Keratinocyte (primary cell): ENCODE results near the gene IL1A. TPM values are rescaled to one million over a fixed set of nuclear protein-coding genes. Genes with fewer than 3 reads are reported as not detected.

ENCODE experiments used
- DNase-seq: peaks from one replicate; pipeline ENCODE4 v3.0.0-alpha.2; 2011; ENCODE audit warnings: low read depth, missing footprints, low spot score
- FAIRE-seq: peaks from 2 replicates; lab custom pipeline; 2011; peaks lifted over from hg19 to GRCh38; lab: Jason Lieb, UNC
- H2AFZ ChIP-seq: 2 replicates; pipeline ENCODE4 v1.6.0; 2012; ENCODE audit warnings: low read length, control low read depth, inconsistent platforms; ENCODE audit not compliant: control insufficient read depth
- H3K27ac ChIP-seq: 2 replicates; pipeline ENCODE4 v1.5.1; 2011; ENCODE audit warnings: low read length; ENCODE audit not compliant: control insufficient read depth, insufficient read depth
- H3K27me3 ChIP-seq: 3 replicates; pipeline ENCODE4 v1.6.0; 2011; ENCODE audit warnings: low read length; ENCODE audit not compliant: control insufficient read depth, insufficient read depth; ENCODE audit errors: extremely low read depth
- H3K36me3 ChIP-seq, 2 experiments: 2 replicates in 1 of 2; 3 replicates in 1 of 2; pipeline ENCODE4 v1.5.1; 2011; ENCODE audit warnings: low read length in 2 of 2, mild to moderate bottlenecking in 1 of 2; ENCODE audit not compliant: control insufficient read depth in 2 of 2, insufficient read depth in 2 of 2; ENCODE audit errors: extremely low read depth in 1 of 2
- H3K4me1 ChIP-seq: 3 replicates; pipeline ENCODE4 v1.5.1; 2011; ENCODE audit warnings: low read length; ENCODE audit not compliant: control insufficient read depth, insufficient read depth; ENCODE audit errors: extremely low read depth
- H3K4me2 ChIP-seq: 3 replicates; pipeline ENCODE4 v1.6.0; 2011; ENCODE audit warnings: low read depth, low read length; ENCODE audit not compliant: control insufficient read depth, insufficient read depth; ENCODE audit errors: extremely low read depth
- H3K4me3 ChIP-seq, 3 experiments: fragments of 200-600 bp in 1 of 3; sonication (generic) in 1 of 3; 2 replicates in 2 of 3; 3 replicates in 1 of 3; pipeline ENCODE4 v1.5.1; 2011 to 2016; ENCODE audit warnings: low read length in 3 of 3, mild to moderate bottlenecking in 3 of 3, control low read depth in 2 of 3, inconsistent platforms in 1 of 3, low read depth in 1 of 3, mixed read lengths in 1 of 3, mixed run types in 1 of 3, moderate library complexity in 1 of 3; ENCODE audit not compliant: control insufficient read depth in 2 of 3, insufficient read depth in 2 of 3; ENCODE audit errors: extremely low read depth in 1 of 3
- H3K79me2 ChIP-seq: 2 replicates; pipeline ENCODE4 v1.6.0; 2012; ENCODE audit warnings: low read length; ENCODE audit not compliant: control insufficient read depth, insufficient read depth
- H3K9ac ChIP-seq: 3 replicates; pipeline ENCODE4 v1.6.0; 2011; ENCODE audit warnings: low read length; ENCODE audit not compliant: control insufficient read depth, insufficient read depth; ENCODE audit errors: extremely low read depth
- H3K9me1 ChIP-seq: 3 replicates; pipeline ENCODE4 v1.6.0; 2011; ENCODE audit warnings: low read length; ENCODE audit not compliant: control insufficient read depth, insufficient read depth; ENCODE audit errors: extremely low read depth
- H3K9me3 ChIP-seq: 2 replicates; pipeline ENCODE4 v1.5.1; 2012; ENCODE audit warnings: low read depth, low read length; ENCODE audit not compliant: control insufficient read depth
- H4K20me1 ChIP-seq: 3 replicates; pipeline ENCODE4 v1.6.0; 2011; ENCODE audit warnings: low read length; ENCODE audit not compliant: control insufficient read depth, insufficient read depth; ENCODE audit errors: extremely low read depth
- EZH2 ChIP-seq: IDR thresholded peaks from one replicate; pipeline ENCODE4 v1.6.1; 2012; ENCODE audit warnings: inconsistent platforms, mild to moderate bottlenecking, low read length, moderate library complexity
- dilution Hi-C: fragments of 300-500 bp; cut with MboI; formaldehyde crosslinking; loops from one replicate; pipeline ENCODE4 v1.7.0; 2020; ENCODE audit warnings: low sequenced_read_pairs; ENCODE audit not compliant: extremely low pct_ligation_motif_present
- polyA plus RNA-seq, 5 experiments: library from polyadenylated mRNA; depleted of rRNA in 3 of 5; stranded (reverse) in 3 of 5; stranded (forward) in 1 of 5; unstranded in 1 of 5; fragments of >200 nt; gene quantifications; 1 replicate in 1 of 5; 2 replicates in 3 of 5; 3 replicates in 1 of 5; pipeline versions ENCODE4 v1.2.1 to v1.2.3, GENCODE V29; 2011 to 2012; ENCODE audit warnings: missing spikeins in 2 of 5, low read depth in 1 of 5, low replicate concordance in 1 of 5
- TF ChIP-seq, protein P1 (sequence below), 3 experiments: IDR thresholded peaks in 1 of 3; conservative IDR thresholded peaks in 1 of 3; optimal IDR thresholded peaks in 1 of 3; 2 replicates in 2 of 3; 3 replicates in 1 of 3; pipeline versions ENCODE3 to v1.5.1; 2011; ENCODE audit warnings: low read length in 3 of 3, mild to moderate bottlenecking in 3 of 3, moderate library complexity in 2 of 3, control low read depth in 1 of 3, inconsistent platforms in 1 of 3; ENCODE audit not compliant: insufficient read depth in 2 of 3; ENCODE audit errors: extremely low read depth in 1 of 3

The IL1A gene
- polyA plus RNA-seq, 1 donor (not counting 4 experiments of a cell fraction or from before 2014, with no cell fraction given): 269 TPM

- dilution Hi-C loops: no loop called here
- H3K4me3 ChIP-seq: no peak overlapping the region
- H3K9ac ChIP-seq: no peak overlapping the region
- peaks cover 50% of the 10 kb centered on the region for H3K79me2 ChIP-seq
- no peaks in the 10 kb centered on the region for H4K20me1 ChIP-seq
- no peak overlapping the region for H3K4me2 ChIP-seq
- no peaks in the 10 kb centered on the region for H3K9me3 ChIP-seq
- TF ChIP-seq, protein P1, sequence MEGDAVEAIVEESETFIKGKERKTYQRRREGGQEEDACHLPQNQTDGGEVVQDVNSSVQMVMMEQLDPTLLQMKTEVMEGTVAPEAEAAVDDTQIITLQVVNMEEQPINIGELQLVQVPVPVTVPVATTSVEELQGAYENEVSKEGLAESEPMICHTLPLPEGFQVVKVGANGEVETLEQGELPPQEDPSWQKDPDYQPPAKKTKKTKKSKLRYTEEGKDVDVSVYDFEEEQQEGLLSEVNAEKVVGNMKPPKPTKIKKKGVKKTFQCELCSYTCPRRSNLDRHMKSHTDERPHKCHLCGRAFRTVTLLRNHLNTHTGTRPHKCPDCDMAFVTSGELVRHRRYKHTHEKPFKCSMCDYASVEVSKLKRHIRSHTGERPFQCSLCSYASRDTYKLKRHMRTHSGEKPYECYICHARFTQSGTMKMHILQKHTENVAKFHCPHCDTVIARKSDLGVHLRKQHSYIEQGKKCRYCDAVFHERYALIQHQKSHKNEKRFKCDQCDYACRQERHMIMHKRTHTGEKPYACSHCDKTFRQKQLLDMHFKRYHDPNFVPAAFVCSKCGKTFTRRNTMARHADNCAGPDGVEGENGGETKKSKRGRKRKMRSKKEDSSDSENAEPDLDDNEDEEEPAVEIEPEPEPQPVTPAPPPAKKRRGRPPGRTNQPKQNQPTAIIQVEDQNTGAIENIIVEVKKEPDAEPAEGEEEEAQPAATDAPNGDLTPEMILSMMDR (optimal IDR thresholded peaks at IDR 0.05 in 1 of 3, IDR thresholded peaks at IDR 0.05 in 1 of 3, conservative IDR thresholded peaks at IDR 0.05 in 1 of 3; ENCODE audit: extremely low read depth in 1 of 3, insufficient read depth in 2 of 3, low read length in 3 of 3): no peak
- no peak for TF ChIP-seq EZH2
- no peak overlapping the region for H2AFZ ChIP-seq
- no peaks in the 10 kb centered on the region for H3K9me1 ChIP-seq
- peaks cover 4% of the 10 kb centered on the region for H3K4me1 ChIP-seq
- peaks cover 0 to 47% of the 10 kb centered on the region in 2 experiments for H3K36me3 ChIP-seq
- no peak for FAIRE-seq
- no peak for DNase-seq
- no peak overlapping the region for H3K27ac ChIP-seq
- H3K27me3 ChIP-seq: no peaks in the 10 kb centered on the region
These were observed 29.7 kb downstream of the IL1A start for GRCh38 chr2:112754564-112754963.

DNA sequence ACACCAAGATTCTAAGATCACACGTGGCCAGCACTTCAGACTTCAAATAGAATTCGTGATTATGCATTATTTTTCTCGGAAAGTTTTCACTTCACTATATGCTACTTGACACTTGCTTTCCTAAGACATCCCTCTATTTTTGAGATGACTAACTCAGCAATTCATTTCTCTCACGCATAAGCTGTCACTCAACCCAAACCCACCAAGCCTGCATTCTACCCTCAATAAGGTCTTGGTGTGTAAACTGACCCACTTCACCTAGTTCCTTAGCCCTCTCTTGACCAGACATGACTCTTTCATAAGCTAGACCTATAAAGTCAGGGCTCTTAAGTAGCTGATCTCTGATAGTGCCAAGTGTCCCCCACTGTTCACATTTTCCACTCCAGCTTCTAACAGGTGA is 31.6 kb downstream of the IL1A start:
- Histone ChIP-seq H3K79me2 (peaks cover 54% of the 10 kb centered on the region), H3K4me3 (no peak overlapping the region), H3K36me3 (peaks cover 0 to 46% of the 10 kb centered on the region in 2 experiments), H3K27ac (no peak overlapping the region), H3K9me3 (no peaks in the 10 kb centered on the region), H3K9ac (no peak overlapping the region), H3K27me3 (no peaks in the 10 kb centered on the region), H3K4me1 (peaks cover 4% of the 10 kb centered on the region), H3K9me1 (no peaks in the 10 kb centered on the region), H4K20me1 (no peaks in the 10 kb centered on the region), H3K4me2 (no peak overlapping the region), H2AFZ (no peak overlapping the region)
- dilution Hi-C loops: no loop called here
- TF ChIP-seq, protein P1 (optimal IDR thresholded peaks at IDR 0.05 in 1 of 3, IDR thresholded peaks at IDR 0.05 in 1 of 3, conservative IDR thresholded peaks at IDR 0.05 in 1 of 3; ENCODE audit: extremely low read depth in 1 of 3, insufficient read depth in 2 of 3, low read length in 3 of 3): no peak
- FAIRE-seq: no peak
- no peak for DNase-seq
